ENCODE results near the gene FAM209B.
A peak's percentile ranks its signal among the peaks of the same experiment; 100 is the strongest.
"Not testable (repeated sequence)": the region's sequence is repeated elsewhere in the genome, so short reads cannot be mapped to it uniquely, and the experiment has no call there.

FAM209B gene

GRCh38 chr20:56552911-56553629 is 20.0 kb downstream of the FAM209B start:
- DNase-seq (ENCODE audit: low spot score) (no peak), ATAC-seq (ENCODE audit: low read depth) (no peak)
- Histone ChIP-seq H3K4me1 (ENCODE audit: insufficient read depth, poor library complexity, severe bottlenecking) (peaks cover 10% of the 10 kb centered on the region), H3K9me3 (ENCODE audit: severe bottlenecking) (no peaks in the 10 kb centered on the region), H3K36me3 (ENCODE audit: low read depth) (no peaks in the 10 kb centered on the region), H3K4me3 (ENCODE audit: severe bottlenecking) (no peak overlapping the region), H3K27ac (ENCODE audit: poor library complexity, severe bottlenecking) (no peak overlapping the region), H3K27me3 (ENCODE audit: insufficient read depth, poor library complexity, severe bottlenecking) (no peaks in the 10 kb centered on the region)
- no peak for TF ChIP-seq CTCF (IDR thresholded peaks at IDR 0.05; ENCODE audit: poor library complexity, severe bottlenecking)

DNA sequence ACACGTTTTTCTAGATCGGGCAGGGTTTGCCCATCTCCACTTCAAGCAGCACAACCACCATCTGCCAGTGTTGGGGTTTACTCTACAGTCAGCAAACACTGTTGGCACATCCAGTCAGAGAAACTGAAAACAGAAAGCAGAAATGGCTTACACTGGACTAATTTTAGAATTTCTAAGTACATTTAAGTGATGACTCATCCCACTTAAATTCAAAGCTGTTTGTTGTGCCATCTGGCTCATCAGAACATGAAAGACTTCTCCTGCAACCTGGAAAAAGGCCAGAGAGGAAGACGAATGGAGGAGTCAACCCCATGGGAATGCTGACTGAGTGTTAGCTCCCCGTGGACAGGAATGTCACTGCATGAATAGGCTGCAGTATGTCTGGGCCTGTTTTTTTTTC is 21.8 kb downstream of the FAM209B start:
- peak overlapping the region; percentile 21 for H3K27ac ChIP-seq (ENCODE audit: poor library complexity, severe bottlenecking)
- H3K36me3 ChIP-seq (ENCODE audit: low read depth), result no peaks in the 10 kb centered on the region
- no peak overlapping the region for H3K4me3 ChIP-seq (ENCODE audit: severe bottlenecking)
- H3K9me3 ChIP-seq (ENCODE audit: severe bottlenecking), result no peaks in the 10 kb centered on the region
- ATAC-seq (ENCODE audit: low read depth) (peak; percentile 95), DNase-seq (ENCODE audit: low spot score) (peak; percentile 97)
- H3K27me3 ChIP-seq (ENCODE audit: insufficient read depth, poor library complexity, severe bottlenecking), result no peaks in the 10 kb centered on the region
- peaks cover 10% of the 10 kb centered on the region for H3K4me1 ChIP-seq (ENCODE audit: insufficient read depth, poor library complexity, severe bottlenecking)
- no peak for TF ChIP-seq CTCF (IDR thresholded peaks at IDR 0.05; ENCODE audit: poor library complexity, severe bottlenecking)

- Histone ChIP-seq H3K36me3 (ENCODE audit: low read depth) (no peaks in the 10 kb centered on the region), H3K9me3 (ENCODE audit: severe bottlenecking) (no peaks in the 10 kb centered on the region), H3K27me3 (ENCODE audit: insufficient read depth, poor library complexity, severe bottlenecking) (no peaks in the 10 kb centered on the region), H3K4me1 (ENCODE audit: insufficient read depth, poor library complexity, severe bottlenecking) (peaks cover 10% of the 10 kb centered on the region), H3K4me3 (ENCODE audit: severe bottlenecking) (no peak overlapping the region), H3K27ac (ENCODE audit: poor library complexity, severe bottlenecking) (no peak overlapping the region)
- no peak for ATAC-seq (ENCODE audit: low read depth)
- no peak for TF ChIP-seq CTCF (IDR thresholded peaks at IDR 0.05; ENCODE audit: poor library complexity, severe bottlenecking)
- no peak for DNase-seq (ENCODE audit: low spot score)
Observed at GRCh38 chr20:56558968-56559367, 25.9 kb downstream of the FAM209B start.

- not testable (repeated sequence) for DNase-seq (ENCODE audit: low spot score); H3K9me3 ChIP-seq (ENCODE audit: severe bottlenecking); H3K27ac ChIP-seq (ENCODE audit: poor library complexity, severe bottlenecking); H3K27me3 ChIP-seq (ENCODE audit: insufficient read depth, poor library complexity, severe bottlenecking); H3K36me3 ChIP-seq (ENCODE audit: low read depth); H3K4me3 ChIP-seq (ENCODE audit: severe bottlenecking); H3K4me1 ChIP-seq (ENCODE audit: insufficient read depth, poor library complexity, severe bottlenecking)
- ATAC-seq (ENCODE audit: low read depth), result peak; percentile 37; the same call in 1 of the 3 replicates
Observed at GRCh38 chr20:56564526-56564925, 31.5 kb downstream of the FAM209B start.

DNA sequence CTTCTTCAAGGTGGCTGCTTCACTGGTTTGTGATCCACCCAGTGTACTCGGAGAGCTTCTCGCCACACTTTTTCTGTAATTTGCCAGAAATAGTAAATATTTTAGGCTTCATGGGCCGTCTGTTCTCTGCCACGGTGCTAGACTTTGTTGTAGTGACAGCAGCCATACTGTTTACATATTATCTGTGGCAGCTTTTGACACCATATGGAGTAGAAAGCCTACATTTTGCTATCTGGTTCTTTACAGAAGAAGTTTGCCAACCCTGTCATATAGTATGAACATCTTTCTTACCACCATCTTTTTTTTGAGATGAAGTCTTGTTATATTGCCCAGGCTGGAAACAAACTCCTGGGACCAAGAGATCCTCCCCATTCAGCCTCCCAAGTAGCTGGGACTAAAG is 32.5 kb downstream of the FAM209B start:
- no peak for DNase-seq (ENCODE audit: low spot score)
- Histone ChIP-seq H3K9me3 (ENCODE audit: severe bottlenecking) (no peaks in the 10 kb centered on the region), H3K4me3 (ENCODE audit: severe bottlenecking) (no peak overlapping the region), H3K4me1 (ENCODE audit: insufficient read depth, poor library complexity, severe bottlenecking) (peaks cover 8% of the 10 kb centered on the region), H3K27ac (ENCODE audit: poor library complexity, severe bottlenecking) (no peak overlapping the region), H3K36me3 (ENCODE audit: low read depth) (no peaks in the 10 kb centered on the region), H3K27me3 (ENCODE audit: insufficient read depth, poor library complexity, severe bottlenecking) (no peaks in the 10 kb centered on the region)
- TF ChIP-seq CTCF (IDR thresholded peaks at IDR 0.05; ENCODE audit: poor library complexity, severe bottlenecking), result no peak
- ATAC-seq (ENCODE audit: low read depth), result no peak
